ENCODE results near the gene CDK14.
"Not testable (repeated sequence)": the region's sequence is repeated elsewhere in the genome, so short reads cannot be mapped to it uniquely, and the experiment has no call there.

The CDK14 gene

DNA sequence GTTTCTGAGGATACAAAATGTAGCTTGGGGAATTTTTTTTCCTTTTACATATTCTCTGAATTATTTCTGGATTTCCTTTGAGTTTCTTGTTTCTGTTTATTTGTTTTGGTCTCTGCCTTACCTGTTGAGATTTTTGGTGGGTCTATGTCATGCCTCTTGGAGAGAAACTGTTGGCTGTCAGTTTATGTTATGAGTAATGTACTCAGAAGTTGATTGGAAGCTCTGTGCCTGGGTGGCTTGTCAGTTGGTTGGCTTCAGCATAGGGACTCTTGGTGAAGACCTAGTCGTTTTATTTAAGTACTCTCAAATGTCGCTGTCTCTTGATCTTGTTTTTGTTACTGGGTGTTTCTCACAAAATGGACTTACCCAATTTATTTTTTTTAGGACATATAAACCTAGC is 132.4 kb downstream of the CDK14 start:
- Histone ChIP-seq H3K9me3 (ENCODE audit: control insufficient read depth, insufficient read depth, low read length) (no peaks in the 10 kb centered on the region), H3K27ac (ENCODE audit: low read length) (no peak overlapping the region), H3K4me3 (ENCODE audit: low read length) (no peak overlapping the region), H3K4me1 (ENCODE audit: control insufficient read depth, insufficient read depth, low read length) (peaks cover 1% of the 10 kb centered on the region; the same call in 1 of the 2 replicates), H3K36me3 (ENCODE audit: control insufficient read depth, insufficient read depth, low read length) (no peaks in the 10 kb centered on the region), H3K27me3 (ENCODE audit: control insufficient read depth, insufficient read depth, low read length) (no peaks in the 10 kb centered on the region)
- no CpG with 5 or more reads among the region's 2 CpGs for WGBS (ENCODE audit: insufficient coverage, insufficient read length)
- no peak for DNase-seq (ENCODE audit: low read depth, low spot score)

DNA sequence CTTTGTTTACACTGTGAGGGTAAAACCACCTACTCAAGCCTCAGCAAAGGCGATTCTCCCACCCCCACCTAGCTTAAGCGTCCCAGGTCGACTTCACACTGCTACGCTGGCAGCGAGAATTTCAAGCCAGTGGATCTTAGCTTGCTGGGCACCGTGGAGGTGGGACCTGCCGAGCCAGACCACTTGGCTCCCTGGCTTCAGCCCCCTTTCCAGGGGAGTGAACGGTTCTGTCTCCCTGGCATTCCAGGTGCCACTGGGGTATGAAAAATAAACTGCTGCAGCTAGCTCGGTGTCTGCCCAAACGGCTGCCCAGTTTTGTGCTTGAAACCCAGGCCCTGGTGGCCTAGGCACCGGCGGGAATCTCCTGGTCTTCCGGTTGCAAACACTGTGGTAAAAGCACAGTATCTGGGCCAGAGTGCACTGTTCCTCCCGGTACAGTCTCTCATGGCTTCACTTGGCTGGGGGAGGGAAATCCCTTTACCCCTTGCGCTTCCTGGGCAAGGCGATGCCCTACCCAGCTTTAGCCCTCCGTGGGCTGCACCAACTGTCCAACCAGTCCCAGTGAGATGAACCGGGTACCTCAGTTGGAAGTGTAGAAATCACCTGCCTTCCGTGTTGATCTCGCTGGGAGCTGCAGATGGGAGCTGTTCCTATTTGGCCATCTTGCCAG is 139.6 kb downstream of the CDK14 start:
- not testable (repeated sequence) for H3K4me3 ChIP-seq (ENCODE audit: low read length); H3K4me1 ChIP-seq (ENCODE audit: control insufficient read depth, insufficient read depth, low read length); H3K36me3 ChIP-seq (ENCODE audit: control insufficient read depth, insufficient read depth, low read length); H3K9me3 ChIP-seq (ENCODE audit: control insufficient read depth, insufficient read depth, low read length); DNase-seq (ENCODE audit: low read depth, low spot score); H3K27me3 ChIP-seq (ENCODE audit: control insufficient read depth, insufficient read depth, low read length); H3K27ac ChIP-seq (ENCODE audit: low read length)
- no CpG with 5 or more reads among the region's 20 CpGs for WGBS (ENCODE audit: insufficient coverage, insufficient read length)

DNA sequence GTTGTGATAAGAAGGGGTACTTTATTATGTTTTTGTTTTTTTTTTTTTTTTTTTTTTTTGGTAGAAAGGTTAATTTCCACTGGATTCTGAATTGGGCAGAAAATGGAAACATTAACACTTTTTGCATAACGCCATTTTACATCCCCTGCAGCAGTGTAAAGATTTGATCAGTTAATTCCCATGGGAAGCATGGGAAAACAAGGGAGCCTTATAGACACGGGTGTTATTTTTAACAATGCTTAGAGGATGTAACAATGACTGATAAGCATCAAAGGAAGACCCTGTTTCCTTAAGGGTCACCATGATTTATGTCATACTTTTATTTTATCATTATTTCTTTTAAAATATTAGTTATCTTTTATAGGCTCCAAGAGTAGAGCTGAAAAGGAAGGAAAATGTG is 140.2 kb downstream of the CDK14 start:
- Histone ChIP-seq H3K4me1 (ENCODE audit: control insufficient read depth, insufficient read depth, low read length) (no peaks in the 10 kb centered on the region), H3K27me3 (ENCODE audit: control insufficient read depth, insufficient read depth, low read length) (no peaks in the 10 kb centered on the region), H3K27ac (ENCODE audit: low read length) (no peak overlapping the region), H3K4me3 (ENCODE audit: low read length) (no peak overlapping the region), H3K36me3 (ENCODE audit: control insufficient read depth, insufficient read depth, low read length) (no peaks in the 10 kb centered on the region; the same call in 1 of the 2 replicates), H3K9me3 (ENCODE audit: control insufficient read depth, insufficient read depth, low read length) (no peaks in the 10 kb centered on the region)
- DNase-seq (ENCODE audit: low read depth, low spot score) = no peak
- no CpG with 5 or more reads among the region's 2 CpGs for WGBS (ENCODE audit: insufficient coverage, insufficient read length)

DNA sequence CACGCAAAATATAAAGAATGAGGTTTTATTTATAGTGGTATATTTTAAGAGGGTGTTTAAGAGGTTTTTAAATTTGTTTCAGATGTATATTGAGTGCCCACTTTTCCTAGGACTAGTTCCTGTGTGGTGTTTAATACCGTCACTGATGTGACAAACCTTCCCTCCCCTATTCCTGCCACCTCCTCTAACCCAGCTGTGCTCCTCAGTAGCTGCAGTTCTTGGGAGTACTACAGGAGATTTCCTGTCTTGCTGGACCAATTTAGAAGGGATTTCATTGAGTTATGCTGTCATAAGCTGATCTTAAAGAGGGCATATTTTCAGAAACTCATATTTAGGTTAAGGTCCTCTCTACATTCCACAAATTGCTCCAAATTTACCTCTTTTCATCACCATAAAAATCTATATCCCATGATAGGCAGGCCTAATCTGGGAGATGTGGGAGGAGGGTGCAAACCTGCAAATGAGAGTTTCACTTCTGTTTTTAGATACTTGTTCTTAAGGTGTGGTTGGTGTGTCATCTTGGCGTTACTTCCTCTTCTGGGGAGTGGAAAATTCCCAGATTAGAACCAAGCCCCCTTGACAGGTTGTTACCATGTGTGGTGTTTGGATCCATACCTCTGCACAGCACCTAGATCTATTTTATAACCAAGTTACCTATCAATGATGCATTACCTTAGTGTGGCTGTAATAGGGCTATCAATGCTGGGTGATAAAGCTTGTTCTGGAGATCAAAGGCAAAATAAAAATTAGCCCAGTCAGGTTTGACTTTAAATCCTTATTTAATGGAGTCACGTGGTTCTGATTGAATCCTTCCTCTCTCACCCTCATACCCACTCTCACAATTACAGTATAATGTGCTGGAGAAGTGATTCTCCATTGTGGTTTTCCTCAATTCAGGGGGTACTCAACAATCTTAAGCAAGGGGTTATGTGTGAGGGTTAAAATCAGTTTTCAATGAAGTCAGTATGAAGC is 141.1 kb downstream of the CDK14 start:
- Histone ChIP-seq H3K4me1 (ENCODE audit: control insufficient read depth, insufficient read depth, low read length) (no peaks in the 10 kb centered on the region), H3K27me3 (ENCODE audit: control insufficient read depth, insufficient read depth, low read length) (no peaks in the 10 kb centered on the region), H3K4me3 (ENCODE audit: low read length) (no peak overlapping the region), H3K27ac (ENCODE audit: low read length) (no peak overlapping the region), H3K9me3 (ENCODE audit: control insufficient read depth, insufficient read depth, low read length) (no peaks in the 10 kb centered on the region), H3K36me3 (ENCODE audit: control insufficient read depth, insufficient read depth, low read length) (no peaks in the 10 kb centered on the region; the same call in 1 of the 2 replicates)
- no peak for DNase-seq (ENCODE audit: low read depth, low spot score)
- WGBS (ENCODE audit: insufficient coverage, insufficient read length) = 100% methylated on average over 1 of the region's 4 CpGs

DNA sequence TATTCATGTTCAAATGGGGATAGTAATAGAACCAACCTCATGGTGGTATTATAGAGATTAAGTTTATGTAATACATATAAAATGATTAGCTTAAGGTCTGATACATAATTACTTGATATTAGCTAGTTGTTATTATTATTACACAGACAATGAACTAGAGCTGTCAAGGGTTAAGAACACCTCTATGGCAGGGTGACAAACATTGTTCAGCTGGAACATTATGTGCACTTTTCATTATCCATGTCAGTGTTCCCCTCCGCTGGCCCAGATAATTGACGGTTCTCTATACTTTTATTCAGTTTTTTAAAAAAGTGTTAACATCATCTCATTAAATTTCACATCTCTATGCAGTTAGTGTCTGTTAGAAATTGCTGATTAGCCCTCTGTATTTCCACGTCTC is 142.1 kb downstream of the CDK14 start:
- Histone ChIP-seq H3K27ac (ENCODE audit: low read length) (no peak overlapping the region), H3K4me3 (ENCODE audit: low read length) (no peak overlapping the region), H3K9me3 (ENCODE audit: control insufficient read depth, insufficient read depth, low read length) (no peaks in the 10 kb centered on the region), H3K27me3 (ENCODE audit: control insufficient read depth, insufficient read depth, low read length) (no peaks in the 10 kb centered on the region), H3K4me1 (ENCODE audit: control insufficient read depth, insufficient read depth, low read length) (no peaks in the 10 kb centered on the region), H3K36me3 (ENCODE audit: control insufficient read depth, insufficient read depth, low read length) (no peaks in the 10 kb centered on the region; the same call in 1 of the 2 replicates)
- no CpG with 5 or more reads among the region's 3 CpGs for WGBS (ENCODE audit: insufficient coverage, insufficient read length)
- no peak for DNase-seq (ENCODE audit: low read depth, low spot score)

DNA sequence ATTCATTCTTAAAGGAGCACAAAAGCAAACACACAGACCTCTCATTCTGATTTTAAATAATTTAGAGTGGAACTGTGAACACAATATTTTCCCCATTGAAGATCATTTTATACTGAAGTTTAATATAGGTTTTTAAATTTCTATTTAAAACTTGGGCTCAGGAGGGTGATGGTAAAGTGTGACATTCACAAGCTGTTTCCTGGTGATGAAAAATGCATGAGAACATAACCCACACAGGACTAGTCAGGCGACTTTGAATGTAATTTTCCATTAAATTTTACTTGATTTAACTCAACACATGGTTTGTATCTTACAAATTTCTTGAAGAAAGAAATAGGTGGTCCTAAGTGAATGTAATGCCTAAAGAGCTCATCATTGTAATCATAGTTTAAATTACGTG is 143.6 kb downstream of the CDK14 start:
- no peak for DNase-seq (ENCODE audit: low read depth, low spot score)
- no peaks in the 10 kb centered on the region for H3K4me1 ChIP-seq (ENCODE audit: control insufficient read depth, insufficient read depth, low read length)
- no peak overlapping the region for H3K4me3 ChIP-seq (ENCODE audit: low read length)
- H3K36me3 ChIP-seq (ENCODE audit: control insufficient read depth, insufficient read depth, low read length) = no peaks in the 10 kb centered on the region; the same call in 1 of the 2 replicates
- no peak overlapping the region for H3K27ac ChIP-seq (ENCODE audit: low read length)
- no peaks in the 10 kb centered on the region for H3K27me3 ChIP-seq (ENCODE audit: control insufficient read depth, insufficient read depth, low read length)
- no peaks in the 10 kb centered on the region for H3K9me3 ChIP-seq (ENCODE audit: control insufficient read depth, insufficient read depth, low read length)
- no CpG with 5 or more reads among the region's 2 CpGs for WGBS (ENCODE audit: insufficient coverage, insufficient read length)

DNA sequence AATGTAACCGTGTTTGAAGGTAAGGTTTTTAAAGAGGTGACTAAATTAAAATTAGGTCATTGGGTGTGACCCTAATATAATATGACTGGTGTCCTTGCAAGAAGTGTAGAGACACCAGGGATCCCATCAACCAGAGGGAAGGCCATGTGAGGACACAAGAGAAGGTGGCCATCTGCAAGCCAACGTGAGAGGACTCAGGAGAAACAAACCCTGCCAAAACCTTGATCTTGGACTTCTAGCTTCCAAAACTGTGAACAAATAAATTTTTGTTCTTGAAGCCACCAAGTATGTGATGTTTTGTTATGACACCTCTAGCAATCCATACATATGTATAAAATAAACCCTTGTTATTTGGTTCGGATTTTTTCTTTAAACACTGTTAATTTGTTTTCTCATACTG is 144.3 kb downstream of the CDK14 start:
- Histone ChIP-seq H3K27ac (ENCODE audit: low read length) (no peak overlapping the region), H3K4me1 (ENCODE audit: control insufficient read depth, insufficient read depth, low read length) (no peaks in the 10 kb centered on the region), H3K4me3 (ENCODE audit: low read length) (no peak overlapping the region), H3K36me3 (ENCODE audit: control insufficient read depth, insufficient read depth, low read length) (no peaks in the 10 kb centered on the region), H3K27me3 (ENCODE audit: control insufficient read depth, insufficient read depth, low read length) (no peaks in the 10 kb centered on the region), H3K9me3 (ENCODE audit: control insufficient read depth, insufficient read depth, low read length) (no peaks in the 10 kb centered on the region)
- no peak for DNase-seq (ENCODE audit: low read depth, low spot score)
- WGBS (ENCODE audit: insufficient coverage, insufficient read length) = no CpG with 5 or more reads among the region's 3 CpGs

DNA sequence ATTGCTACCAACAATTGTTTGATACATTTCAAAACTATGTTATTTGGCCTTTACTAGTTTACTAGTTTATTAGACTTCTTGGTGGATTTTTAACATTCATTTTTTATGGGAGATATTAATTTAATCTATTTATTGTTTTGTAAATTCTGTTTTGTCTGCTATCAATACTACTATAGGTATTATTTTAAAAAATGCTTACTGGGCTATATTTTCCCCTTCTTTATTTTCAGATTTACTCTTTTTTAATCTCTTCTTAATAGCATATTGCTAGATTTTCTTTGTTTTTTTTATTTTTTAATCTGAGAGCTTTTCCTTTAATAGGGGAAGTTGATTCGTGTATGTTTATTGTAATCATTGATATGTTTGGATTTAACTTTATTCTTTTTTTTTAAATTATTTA is 147.5 kb downstream of the CDK14 start:
- H3K27me3 ChIP-seq (ENCODE audit: control insufficient read depth, insufficient read depth, low read length) = no peaks in the 10 kb centered on the region
- no peaks in the 10 kb centered on the region for H3K4me1 ChIP-seq (ENCODE audit: control insufficient read depth, insufficient read depth, low read length)
- DNase-seq (ENCODE audit: low read depth, low spot score) = no peak
- H3K9me3 ChIP-seq (ENCODE audit: control insufficient read depth, insufficient read depth, low read length) = no peaks in the 10 kb centered on the region
- H3K4me3 ChIP-seq (ENCODE audit: low read length) = no peak overlapping the region
- WGBS (ENCODE audit: insufficient coverage, insufficient read length) = no CpG with 5 or more reads among the region's 1 CpG
- no peak overlapping the region for H3K27ac ChIP-seq (ENCODE audit: low read length)
- H3K36me3 ChIP-seq (ENCODE audit: control insufficient read depth, insufficient read depth, low read length) = no peaks in the 10 kb centered on the region

DNA sequence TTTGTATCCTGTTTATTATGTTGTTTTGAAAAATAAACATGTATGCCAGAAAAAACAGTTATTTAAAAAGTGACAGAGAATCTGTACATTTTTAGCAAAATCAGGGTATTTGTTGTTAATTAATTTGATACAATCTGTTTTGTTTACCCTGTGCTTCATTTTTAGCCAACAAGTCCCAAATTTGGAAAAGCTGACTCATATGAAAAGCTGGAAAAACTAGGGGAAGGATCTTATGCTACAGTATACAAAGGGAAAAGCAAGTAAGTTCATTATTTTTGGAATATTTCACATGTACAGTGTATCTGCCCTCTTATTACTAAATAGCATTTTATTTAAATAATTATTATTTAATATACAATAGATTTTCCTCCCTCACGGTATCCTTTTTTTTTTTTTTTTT is 151.4 kb downstream of the CDK14 start:
- H3K9me3 ChIP-seq (ENCODE audit: control insufficient read depth, insufficient read depth, low read length) = no peaks in the 10 kb centered on the region
- H3K27me3 ChIP-seq (ENCODE audit: control insufficient read depth, insufficient read depth, low read length) = no peaks in the 10 kb centered on the region
- no CpG with 5 or more reads among the region's 1 CpG for WGBS (ENCODE audit: insufficient coverage, insufficient read length)
- no peak overlapping the region for H3K27ac ChIP-seq (ENCODE audit: low read length)
- no peaks in the 10 kb centered on the region for H3K36me3 ChIP-seq (ENCODE audit: control insufficient read depth, insufficient read depth, low read length)
- H3K4me1 ChIP-seq (ENCODE audit: control insufficient read depth, insufficient read depth, low read length) = 0 out of 2 replicates have a peak, but pooled peaks cover 2% of the 10 kb centered on the region
- DNase-seq (ENCODE audit: low read depth, low spot score) = no peak
- H3K4me3 ChIP-seq (ENCODE audit: low read length) = no peak overlapping the region

DNA sequence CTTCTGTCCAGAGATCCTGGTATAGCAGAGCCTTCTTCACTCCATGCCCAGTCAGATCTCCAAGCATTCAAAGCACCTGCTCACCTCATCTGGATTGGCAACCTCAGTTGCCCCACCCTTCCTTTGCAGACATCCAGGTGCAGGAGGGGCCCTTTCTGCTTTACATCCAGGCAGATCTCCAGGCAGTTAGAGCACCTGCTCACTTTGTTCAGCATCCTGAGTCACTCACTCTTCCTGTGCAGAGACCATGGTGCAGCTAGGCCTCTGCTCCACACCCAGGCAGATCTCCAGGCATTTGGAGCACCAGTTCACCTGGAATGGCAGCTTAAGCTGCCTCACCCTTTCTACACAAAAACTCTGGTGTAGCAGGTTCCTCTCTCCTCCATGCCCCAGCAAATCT is 153.1 kb downstream of the CDK14 start:
- 0 out of 2 replicates have a peak, but pooled peaks cover 2% of the 10 kb centered on the region for H3K4me1 ChIP-seq (ENCODE audit: control insufficient read depth, insufficient read depth, low read length)
- H3K27ac ChIP-seq (ENCODE audit: low read length) = no peak overlapping the region
- no peaks in the 10 kb centered on the region for H3K36me3 ChIP-seq (ENCODE audit: control insufficient read depth, insufficient read depth, low read length)
- DNase-seq (ENCODE audit: low read depth, low spot score) = no peak
- H3K4me3 ChIP-seq (ENCODE audit: low read length) = no peak overlapping the region
- H3K9me3 ChIP-seq (ENCODE audit: control insufficient read depth, insufficient read depth, low read length) = no peaks in the 10 kb centered on the region
- no peaks in the 10 kb centered on the region for H3K27me3 ChIP-seq (ENCODE audit: control insufficient read depth, insufficient read depth, low read length)

Measured in iPS DF 6.9 (cell line).